B cell (primary cell): ENCODE measurements around the gene OTULINL. TPM values are rescaled to one million over a fixed set of nuclear protein-coding genes. Genes with fewer than 3 reads are reported as not detected.

Source experiments
- ATAC-seq: fragments of 200-7000 bp; cut with Tn5 transposase; one replicate; pipeline ENCODE4 v1.10.0; 2021; ENCODE audit warnings: low read depth, mild to moderate bottlenecking, moderate number of reproducible peaks, moderate library complexity
- CTCF ChIA-PET: fragments of 350-600 bp; sonication (Branson Sonifier 250); formaldehyde crosslinking; loops from one replicate; lab custom pipeline; 2021; ENCODE audit warnings: antibody characterized with exemption, inconsistent platforms; lab: Charles Lee
- POLR2A ChIA-PET: fragments of 350-600 bp; sonication (Branson Sonifier 250); formaldehyde crosslinking; loops from one replicate; lab custom pipeline; 2021; ENCODE audit warnings: antibody characterized with exemption; lab: Charles Lee
- DNase-seq: peaks from one replicate; pipeline ENCODE4 v3.0.0; 2013
- H2AFZ ChIP-seq: 2 replicates; pipeline ENCODE4 v1.6.1; 2012; ENCODE audit warnings: mild to moderate bottlenecking, low read depth, low read length; ENCODE audit not compliant: insufficient read depth, poor library complexity, severe bottlenecking
- H3K27ac ChIP-seq, 2 donors: 1 replicate in 1 of 2; 2 replicates in 1 of 2; pipeline ENCODE4 v1.5.1; 2012 to 2013; ENCODE audit warnings: low read length in 2 of 2, mild to moderate bottlenecking in 2 of 2, moderate library complexity in 1 of 2
- H3K27me3 ChIP-seq, 4 experiments: fragments of 200-600 bp in 1 of 4; sonication (generic) in 1 of 4; replicated peaks in 1 of 4; 1 replicate in 2 of 4; 2 replicates in 2 of 4; pipeline versions ENCODE4 v1.6.1 to v1.7.0; 2013 to 2016; ENCODE audit warnings: low read length in 3 of 4, mild to moderate bottlenecking in 2 of 4, mixed read lengths in 1 of 4, moderate library complexity in 1 of 4; ENCODE audit not compliant: insufficient read depth in 4 of 4, control insufficient read depth in 3 of 4; ENCODE audit errors: control extremely low read depth in 1 of 4
- H3K36me3 ChIP-seq, 2 experiments: replicated peaks in 1 of 2; 1 replicate in 1 of 2; 2 replicates in 1 of 2; pipeline versions ENCODE4 v1.6.1 to v1.7.1; 2013; ENCODE audit warnings: low read length in 1 of 2; ENCODE audit not compliant: insufficient read depth in 2 of 2, control insufficient read depth in 1 of 2; ENCODE audit errors: control extremely low read depth in 1 of 2, extremely low read depth in 1 of 2
- H3K4me1 ChIP-seq, 2 donors: fragments of 200-600 bp in 1 of 2; sonication (generic) in 1 of 2; 1 replicate in 1 of 2; 2 replicates in 1 of 2; pipeline versions ENCODE4 v1.5.1 to v1.6.1; 2013 to 2017; ENCODE audit warnings: low read length in 2 of 2; ENCODE audit not compliant: control insufficient read depth in 2 of 2, insufficient read depth in 2 of 2
- H3K4me2 ChIP-seq: replicated peaks from 2 replicates; pipeline ENCODE3; 2012; ENCODE audit warnings: mild to moderate bottlenecking, low read depth, low read length; ENCODE audit not compliant: poor library complexity, severe bottlenecking
- H3K4me3 ChIP-seq, 5 experiments: fragments of 200-600 bp in 1 of 5; sonication (generic) in 1 of 5; 1 replicate in 3 of 5; 2 replicates in 2 of 5; pipeline versions ENCODE4 v1.5.1 to v1.7.0; 2011 to 2016; ENCODE audit warnings: low read length in 4 of 5, mild to moderate bottlenecking in 4 of 5, low read depth in 2 of 5, control low read depth in 1 of 5, moderate library complexity in 1 of 5; ENCODE audit not compliant: insufficient read depth in 1 of 5; ENCODE audit errors: control extremely low read depth in 1 of 5, extremely low read depth in 1 of 5
- H3K79me2 ChIP-seq: fragments of 200-600 bp; sonication (generic); one replicate; pipeline ENCODE4 v1.6.0; 2016; ENCODE audit warnings: low read length; ENCODE audit not compliant: control insufficient read depth, insufficient read depth
- H3K9ac ChIP-seq: fragments of 200-600 bp; sonication (generic); 2 replicates; pipeline ENCODE4 v1.6.1; 2017; ENCODE audit warnings: mild to moderate bottlenecking, low read length, moderate library complexity
- H3K9me3 ChIP-seq, 3 donors: one replicate each; pipeline versions ENCODE4 v1.6.1 to v1.7.1; 2013; ENCODE audit warnings: low read length in 2 of 3; ENCODE audit not compliant: control insufficient read depth in 2 of 3, insufficient read depth in 1 of 3; ENCODE audit errors: control extremely low read depth in 1 of 3
- H4K20me1 ChIP-seq: 2 replicates; pipeline ENCODE4 v1.6.0; 2012; ENCODE audit warnings: mild to moderate bottlenecking, low read length; ENCODE audit not compliant: insufficient read depth, control insufficient read depth, poor library complexity, severe bottlenecking
- H3K27ac Mint-ChIP-seq: one replicate; pipeline ENCODE4 v1.8.0; 2021; ENCODE audit warnings: mixed read lengths
- H3K27me3 Mint-ChIP-seq: one replicate; pipeline ENCODE4 v1.8.0; 2021; ENCODE audit warnings: mixed read lengths
- H3K4me1 Mint-ChIP-seq: one replicate; pipeline ENCODE4 v1.8.0; 2021; ENCODE audit warnings: mixed read lengths
- H3K4me3 Mint-ChIP-seq: one replicate; pipeline ENCODE4 v1.8.0; 2021; ENCODE audit warnings: mixed read lengths
- H3K9me3 Mint-ChIP-seq: one replicate; pipeline ENCODE4 v1.8.0; 2022; ENCODE audit warnings: mixed read lengths; ENCODE audit not compliant: insufficient read depth
- EZH2 ChIP-seq: IDR thresholded peaks from 2 replicates; pipeline ENCODE4 v1.6.1; 2012; ENCODE audit warnings: borderline replicate concordance, low read depth, mild to moderate bottlenecking, moderate library complexity, low read length; ENCODE audit not compliant: insufficient read depth, poor library complexity, severe bottlenecking
- WGBS: methylation state at CpG from one replicate; pipeline ENCODE4 v1.1.5; 2013; ENCODE audit warnings: missing lambda C conversion rate; ENCODE audit not compliant: insufficient coverage; 5-methylcytosine and 5-hydroxymethylcytosine counted together
- intact Hi-C: fragments of 100-400 bp; cut with micrococcal nuclease; formaldehyde crosslinking; loops from one replicate; pipeline ENCODE4 v1.10.0; 2022
- polyA plus RNA-seq: library from polyadenylated mRNA; depleted of rRNA; stranded (reverse); fragments of >200 nt; gene quantifications from 2 replicates; pipeline ENCODE4 v1.2.3, GENCODE V29; 2012
- total RNA-seq, 2 donors: library from RNA; stranded (reverse); fragments of 120-200 nt in 1 of 2; gene quantifications; 1 replicate in 1 of 2; 2 replicates in 1 of 2; pipeline versions ENCODE4 v1.2.3 to v1.2.4, GENCODE V29; 2013 to 2022
- TF ChIP-seq, protein P1 (sequence below): fragments of 200-600 bp; IDR thresholded peaks from one replicate; pipeline ENCODE4 v1.8.0; 2022; ENCODE audit warnings: antibody characterized with exemption, mild to moderate bottlenecking

The OTULINL gene
- total and polyA plus RNA-seq, 2 donors (not counting 1 experiment from before 2014, with no cell fraction given), result 0.33 to 0.81 TPM

GRCh38 chr5:14593326-14594021, 11.9 kb downstream of the OTULINL start:
- Mint-ChIP-seq H3K4me1 (peaks cover 43% of the 10 kb centered on the region), H3K9me3 (no peaks in the 10 kb centered on the region), H3K27ac (no peak overlapping the region), H3K4me3 (no peak overlapping the region), H3K27me3 (no peaks in the 10 kb centered on the region)
- peaks cover 0 to 3% (median 0%) of the 10 kb centered on the region in 3 donors for H3K9me3 ChIP-seq
- H3K4me3 ChIP-seq, result no peak overlapping the region
- ChIA-PET POLR2A (no interaction called here), CTCF (no interaction called here)
- no peak overlapping the region for H3K27ac ChIP-seq
- H3K4me2 ChIP-seq, result peak overlapping the region; percentile 26
- intact Hi-C loops, result no loop called here
- ATAC-seq (no peak), DNase-seq (no peak)
- no peak overlapping the region for H2AFZ ChIP-seq
- no peaks in the 10 kb centered on the region for H4K20me1 ChIP-seq
- no peaks in the 10 kb centered on the region for H3K79me2 ChIP-seq
- H3K4me1 ChIP-seq, result peaks cover 30 to 34% of the 10 kb centered on the region in 2 donors
- H3K36me3 ChIP-seq, result no peaks in the 10 kb centered on the region
- 40% methylated on average over 1 of the region's 4 CpGs for WGBS
- no peaks in the 10 kb centered on the region for H3K27me3 ChIP-seq
- H3K9ac ChIP-seq, result no peak overlapping the region
- TF ChIP-seq, protein P1, sequence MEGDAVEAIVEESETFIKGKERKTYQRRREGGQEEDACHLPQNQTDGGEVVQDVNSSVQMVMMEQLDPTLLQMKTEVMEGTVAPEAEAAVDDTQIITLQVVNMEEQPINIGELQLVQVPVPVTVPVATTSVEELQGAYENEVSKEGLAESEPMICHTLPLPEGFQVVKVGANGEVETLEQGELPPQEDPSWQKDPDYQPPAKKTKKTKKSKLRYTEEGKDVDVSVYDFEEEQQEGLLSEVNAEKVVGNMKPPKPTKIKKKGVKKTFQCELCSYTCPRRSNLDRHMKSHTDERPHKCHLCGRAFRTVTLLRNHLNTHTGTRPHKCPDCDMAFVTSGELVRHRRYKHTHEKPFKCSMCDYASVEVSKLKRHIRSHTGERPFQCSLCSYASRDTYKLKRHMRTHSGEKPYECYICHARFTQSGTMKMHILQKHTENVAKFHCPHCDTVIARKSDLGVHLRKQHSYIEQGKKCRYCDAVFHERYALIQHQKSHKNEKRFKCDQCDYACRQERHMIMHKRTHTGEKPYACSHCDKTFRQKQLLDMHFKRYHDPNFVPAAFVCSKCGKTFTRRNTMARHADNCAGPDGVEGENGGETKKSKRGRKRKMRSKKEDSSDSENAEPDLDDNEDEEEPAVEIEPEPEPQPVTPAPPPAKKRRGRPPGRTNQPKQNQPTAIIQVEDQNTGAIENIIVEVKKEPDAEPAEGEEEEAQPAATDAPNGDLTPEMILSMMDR, result no peak
- no peak for TF ChIP-seq EZH2

DNA sequence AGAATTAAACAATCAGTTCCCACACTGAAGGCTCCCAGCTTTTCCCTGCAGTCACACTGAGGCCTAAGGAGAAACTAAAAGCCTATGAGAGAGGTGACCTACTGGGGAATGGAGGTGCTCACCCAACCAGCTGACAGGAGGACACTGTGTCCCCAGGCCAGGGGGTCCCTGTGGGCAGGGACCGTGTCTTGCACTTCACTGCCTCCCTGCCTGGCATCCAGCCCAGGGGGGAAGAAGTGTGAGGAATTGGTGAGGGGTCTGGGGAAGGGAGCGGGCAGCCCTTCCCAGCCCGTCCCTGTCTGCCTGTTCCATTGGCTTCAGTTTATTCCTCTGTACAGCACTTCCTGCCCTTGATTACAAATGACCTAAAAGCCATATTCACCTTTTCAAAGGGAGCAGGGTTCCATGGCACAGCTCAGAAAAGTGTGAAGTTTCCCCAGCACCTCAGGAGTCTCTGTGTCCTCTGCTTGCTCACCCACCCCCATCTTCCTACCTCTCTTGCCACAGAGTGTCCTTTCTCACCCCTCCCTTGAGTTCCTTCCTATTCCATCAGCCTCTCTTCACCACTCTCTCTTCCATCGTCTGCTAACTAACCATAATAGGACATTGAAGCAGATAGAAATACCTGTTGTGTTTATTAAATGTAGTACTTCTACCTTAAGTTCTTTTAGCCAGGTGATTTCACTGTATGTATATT, 12.9 kb downstream of the OTULINL start:
- ATAC-seq, result no peak
- ChIA-PET CTCF (no interaction called here), POLR2A (no interaction called here)
- no peak overlapping the region for H3K9ac ChIP-seq
- intact Hi-C loops, result no loop called here
- no peak overlapping the region for H2AFZ ChIP-seq
- H3K4me2 ChIP-seq, result peak overlapping the region; percentile 59
- no peaks in the 10 kb centered on the region for H3K27me3 ChIP-seq
- H3K27ac ChIP-seq, result no peak overlapping the region
- H4K20me1 ChIP-seq, result no peaks in the 10 kb centered on the region
- no peaks in the 10 kb centered on the region for H3K36me3 ChIP-seq
- no peak for DNase-seq
- peak overlapping the region in 1 of 5 experiments; percentile 9 for H3K4me3 ChIP-seq
- Mint-ChIP-seq H3K4me1 (peaks cover 41% of the 10 kb centered on the region), H3K9me3 (no peaks in the 10 kb centered on the region), H3K27me3 (no peaks in the 10 kb centered on the region), H3K27ac (no peak overlapping the region), H3K4me3 (peak overlapping the region; percentile 16)
- no peaks in the 10 kb centered on the region for H3K9me3 ChIP-seq
- WGBS, result 100% methylated on average over 1 of the region's 4 CpGs
- peaks cover 30 to 34% of the 10 kb centered on the region in 2 donors for H3K4me1 ChIP-seq
- no peak for TF ChIP-seq EZH2
- TF ChIP-seq, protein P1, result no peak
- H3K79me2 ChIP-seq, result no peaks in the 10 kb centered on the region
